Activated naive CD8-positive, alpha-beta T cell (primary cell): ENCODE data around the gene ANKRD42.

ENCODE experiments used
- H3K27ac Mint-ChIP-seq: one replicate; pipeline ENCODE4 v1.8.0; 2021; ENCODE audit warnings: mixed read lengths
- H3K27me3 Mint-ChIP-seq: one replicate; pipeline ENCODE4 v1.8.0; 2021; ENCODE audit warnings: mixed read lengths
- H3K36me3 Mint-ChIP-seq: one replicate; pipeline ENCODE4 v1.8.0; 2021; ENCODE audit warnings: mixed read lengths
- H3K4me1 Mint-ChIP-seq: one replicate; pipeline ENCODE4 v1.8.0; 2021; ENCODE audit warnings: low read depth, mixed read lengths
- H3K4me3 Mint-ChIP-seq: one replicate; pipeline ENCODE4 v1.8.0; 2021; ENCODE audit warnings: mild to moderate bottlenecking, mixed read lengths
- H3K9me3 Mint-ChIP-seq: one replicate; pipeline ENCODE4 v1.8.0; 2021; ENCODE audit warnings: low read depth, mixed read lengths

Gene ANKRD42

DNA sequence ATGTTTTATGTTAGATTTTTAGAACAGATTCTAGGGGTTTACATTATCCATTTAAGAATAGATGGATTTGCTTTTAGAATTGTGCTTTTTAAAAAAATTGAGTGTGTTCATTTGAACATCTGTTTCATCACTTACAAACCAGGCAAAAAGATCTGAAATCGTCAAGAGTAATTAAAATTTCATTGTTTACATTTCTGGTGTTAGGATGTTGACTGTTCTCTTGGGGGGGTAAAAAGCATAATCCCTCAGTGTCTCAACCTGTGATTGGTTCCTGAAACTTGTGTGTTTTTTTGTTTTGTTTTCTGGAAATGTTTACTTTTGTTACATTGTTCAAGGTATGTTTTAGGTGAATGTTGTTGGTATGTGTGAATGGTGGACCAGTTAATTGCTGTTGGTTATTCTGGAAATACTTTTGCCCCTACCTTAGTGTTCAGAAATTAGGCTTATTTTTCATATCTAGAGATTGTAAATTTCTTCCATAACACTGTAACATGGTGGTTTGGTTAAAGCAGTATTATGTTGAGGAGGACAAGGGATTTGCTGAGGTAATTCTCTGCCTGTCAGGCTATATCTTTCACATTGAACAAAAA, 31.8 kb upstream of the ANKRD42 start:
- H3K27me3 Mint-ChIP-seq, result no peaks in the 10 kb centered on the region

DNA sequence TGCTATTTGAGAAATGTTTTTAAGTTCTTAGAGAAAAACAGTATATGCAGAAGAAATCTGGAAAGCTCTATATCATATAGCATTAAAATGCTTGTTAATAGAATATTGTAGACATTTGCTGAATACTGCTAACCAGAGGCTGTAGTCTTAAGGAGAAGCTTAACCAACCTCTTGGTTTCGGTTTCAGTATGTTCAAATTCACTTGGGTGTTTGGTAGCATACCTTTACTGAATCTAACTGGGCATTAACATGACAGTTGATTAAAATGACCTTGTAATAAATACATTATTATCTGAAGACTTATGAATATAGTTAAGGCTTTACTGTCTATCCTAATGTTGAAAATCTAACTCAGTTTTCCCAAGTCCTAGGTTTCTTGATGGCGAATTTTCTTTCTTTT, 31.1 kb upstream of the ANKRD42 start:
- peaks cover 29% of the 10 kb centered on the region for H3K36me3 Mint-ChIP-seq
- peaks cover 75% of the 10 kb centered on the region for H3K4me1 Mint-ChIP-seq
- peak overlapping the region; percentile 100 for H3K4me3 Mint-ChIP-seq
- no peaks in the 10 kb centered on the region for H3K27me3 Mint-ChIP-seq
- H3K27ac Mint-ChIP-seq, result peak overlapping the region; percentile 74
- no peaks in the 10 kb centered on the region for H3K9me3 Mint-ChIP-seq

More for the DNA sequence above, 31.8 kb upstream of the ANKRD42 start:
- Mint-ChIP-seq H3K4me1 (peaks cover 68% of the 10 kb centered on the region), H3K36me3 (peaks cover 29% of the 10 kb centered on the region), H3K27ac (peak overlapping the region; percentile 74), H3K4me3 (peak overlapping the region; percentile 100), H3K9me3 (no peaks in the 10 kb centered on the region)

DNA sequence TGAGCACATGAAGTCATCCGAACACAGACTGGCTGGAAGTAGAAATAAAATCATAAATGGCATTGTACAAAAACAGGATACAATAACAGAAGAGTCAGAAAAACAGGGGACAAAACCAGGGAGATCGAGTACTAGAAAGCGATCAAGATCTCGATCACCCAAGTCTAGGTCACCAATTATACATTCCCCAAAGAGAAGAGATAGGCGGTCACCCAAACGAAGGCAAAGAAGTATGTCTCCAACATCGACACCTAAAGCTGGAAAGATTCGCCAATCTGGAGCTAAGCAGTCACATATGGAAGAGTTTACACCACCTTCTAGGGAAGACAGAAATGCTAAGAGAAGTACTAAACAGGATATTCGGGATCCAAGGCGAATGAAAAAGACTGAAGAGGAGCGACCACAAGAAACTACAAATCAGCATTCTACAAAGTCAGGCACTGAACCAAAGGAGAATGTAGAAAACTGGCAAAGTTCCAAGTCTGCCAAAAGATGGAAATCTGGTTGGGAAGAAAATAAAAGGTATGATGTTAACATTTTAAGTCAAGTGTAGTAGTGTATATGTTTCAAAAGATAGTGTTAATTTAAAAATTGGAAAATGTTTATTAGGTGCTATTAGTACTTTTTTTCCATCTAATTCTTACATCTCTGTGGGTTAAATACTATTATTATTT, 27.2 kb upstream of the ANKRD42 start:
- Mint-ChIP-seq H3K27me3 (no peaks in the 10 kb centered on the region), H3K4me1 (peaks cover 91% of the 10 kb centered on the region), H3K4me3 (peak overlapping the region; percentile 15), H3K27ac (peak overlapping the region; percentile 51), H3K9me3 (no peaks in the 10 kb centered on the region), H3K36me3 (peaks cover 34% of the 10 kb centered on the region)

DNA sequence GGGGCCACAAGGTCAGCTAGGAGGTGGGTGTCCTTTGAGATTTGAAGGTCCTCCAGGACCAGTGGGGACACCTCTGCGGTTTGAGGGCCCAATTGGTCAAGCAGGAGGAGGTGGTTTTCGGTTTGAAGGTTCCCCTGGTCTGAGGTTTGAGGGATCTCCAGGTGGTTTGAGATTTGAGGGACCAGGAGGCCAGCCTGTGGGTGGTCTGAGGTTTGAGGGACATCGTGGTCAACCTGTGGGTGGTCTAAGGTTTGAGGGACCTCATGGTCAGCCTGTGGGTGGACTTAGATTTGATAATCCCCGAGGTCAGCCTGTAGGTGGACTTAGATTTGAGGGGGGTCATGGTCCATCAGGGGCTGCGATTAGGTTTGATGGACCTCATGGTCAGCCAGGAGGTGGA, 24.8 kb upstream of the ANKRD42 start:
- H3K36me3 Mint-ChIP-seq, result peaks cover 33% of the 10 kb centered on the region
- H3K27me3 Mint-ChIP-seq, result no peaks in the 10 kb centered on the region
- peaks cover 87% of the 10 kb centered on the region for H3K4me1 Mint-ChIP-seq
- no peaks in the 10 kb centered on the region for H3K9me3 Mint-ChIP-seq
- peak overlapping the region; percentile 27 for H3K4me3 Mint-ChIP-seq
- no peak overlapping the region for H3K27ac Mint-ChIP-seq

DNA sequence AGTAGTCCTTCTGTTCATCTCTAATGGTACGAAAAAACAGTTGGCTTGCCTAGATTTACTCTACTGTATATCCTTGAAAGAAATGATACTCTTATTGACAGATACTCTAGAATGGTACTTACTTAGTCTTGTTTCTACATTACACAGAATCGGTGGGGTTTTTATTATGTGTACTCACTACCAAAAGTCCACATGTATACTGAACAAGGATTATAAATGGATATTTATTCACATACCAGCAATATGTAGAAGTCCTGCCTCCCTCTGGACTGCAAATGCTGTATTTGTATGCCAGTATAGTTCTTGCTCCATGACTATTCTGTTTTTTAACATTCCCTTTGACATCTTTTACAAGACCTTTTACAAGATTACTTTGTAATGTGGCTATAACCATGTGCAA, 22.6 kb upstream of the ANKRD42 start:
- Mint-ChIP-seq H3K9me3 (no peaks in the 10 kb centered on the region), H3K36me3 (peaks cover 28% of the 10 kb centered on the region), H3K27ac (peak overlapping the region; percentile 58), H3K4me1 (peaks cover 88% of the 10 kb centered on the region), H3K4me3 (peak overlapping the region; percentile 73), H3K27me3 (no peaks in the 10 kb centered on the region)

DNA sequence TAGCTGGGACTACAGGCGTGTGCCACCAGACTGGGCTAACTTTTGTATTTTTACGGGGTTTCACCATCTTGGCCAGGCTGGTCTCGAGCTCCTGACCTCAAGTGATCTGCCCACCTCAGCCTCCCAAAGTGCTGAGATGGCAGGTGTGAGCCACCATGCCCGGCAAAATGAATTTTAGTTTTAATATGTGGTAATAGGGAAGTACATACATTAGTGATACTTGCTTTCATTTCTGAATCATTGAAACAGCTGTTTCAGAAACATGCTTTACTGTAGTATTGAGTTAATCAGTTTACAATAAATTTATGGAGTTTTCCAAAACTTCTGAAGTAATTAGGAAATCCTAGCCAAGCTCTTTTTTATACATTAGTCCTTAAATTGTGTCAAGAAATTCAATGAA, 21.0 kb upstream of the ANKRD42 start:
- H3K9me3 Mint-ChIP-seq, result no peaks in the 10 kb centered on the region
- peak overlapping the region; percentile 68 for H3K4me3 Mint-ChIP-seq
- H3K36me3 Mint-ChIP-seq, result peaks cover 27% of the 10 kb centered on the region
- H3K27ac Mint-ChIP-seq, result no peak overlapping the region
- H3K4me1 Mint-ChIP-seq, result peaks cover 85% of the 10 kb centered on the region
- H3K27me3 Mint-ChIP-seq, result no peaks in the 10 kb centered on the region

DNA sequence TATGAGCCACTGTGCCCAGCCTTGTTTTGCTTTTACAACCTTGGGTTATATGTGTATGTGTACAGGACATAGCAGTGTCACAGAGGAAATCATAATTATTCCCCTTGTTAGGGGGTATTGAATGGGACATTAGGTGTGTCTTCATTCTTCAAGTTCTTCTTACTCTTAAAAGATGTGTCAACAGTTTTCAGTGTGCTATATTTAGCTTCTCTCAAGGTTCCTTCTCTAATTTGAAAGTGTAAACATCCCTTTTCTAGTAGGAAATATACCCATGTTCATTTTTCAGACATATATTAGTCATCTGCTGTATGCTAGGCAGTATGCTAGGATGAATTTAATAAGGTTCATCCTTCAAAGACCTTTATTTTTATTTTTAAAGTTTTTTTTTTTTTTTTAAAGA, 19.5 kb upstream of the ANKRD42 start:
- H3K4me3 Mint-ChIP-seq, result peak overlapping the region; percentile 51
- peaks cover 18% of the 10 kb centered on the region for H3K36me3 Mint-ChIP-seq
- H3K9me3 Mint-ChIP-seq, result no peaks in the 10 kb centered on the region
- peaks cover 74% of the 10 kb centered on the region for H3K4me1 Mint-ChIP-seq
- H3K27ac Mint-ChIP-seq, result peak overlapping the region; percentile 22
- no peaks in the 10 kb centered on the region for H3K27me3 Mint-ChIP-seq

DNA sequence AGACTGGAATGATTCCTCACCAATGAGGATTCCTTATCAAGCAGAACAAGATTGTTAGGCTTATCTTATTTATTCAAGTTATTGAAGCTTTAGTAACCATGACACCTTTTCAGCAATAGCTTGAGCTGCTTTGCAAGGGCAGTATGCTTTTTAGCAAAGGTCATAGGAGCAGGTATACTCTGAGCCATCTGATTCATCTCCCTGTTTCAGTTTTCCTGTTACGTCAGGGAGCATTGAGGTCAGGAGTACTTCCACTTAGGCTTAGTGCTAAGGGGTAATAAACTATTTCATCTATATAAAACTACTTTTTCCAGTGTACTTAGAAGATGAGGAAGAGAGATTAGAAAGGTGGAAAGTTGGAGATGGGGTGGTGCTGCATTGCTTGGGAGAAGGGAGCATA, 17.7 kb upstream of the ANKRD42 start:
- Mint-ChIP-seq H3K9me3 (no peaks in the 10 kb centered on the region), H3K4me3 (no peak overlapping the region), H3K36me3 (peaks cover 10% of the 10 kb centered on the region), H3K4me1 (peaks cover 61% of the 10 kb centered on the region), H3K27ac (peak overlapping the region; percentile 24), H3K27me3 (no peaks in the 10 kb centered on the region)

DNA sequence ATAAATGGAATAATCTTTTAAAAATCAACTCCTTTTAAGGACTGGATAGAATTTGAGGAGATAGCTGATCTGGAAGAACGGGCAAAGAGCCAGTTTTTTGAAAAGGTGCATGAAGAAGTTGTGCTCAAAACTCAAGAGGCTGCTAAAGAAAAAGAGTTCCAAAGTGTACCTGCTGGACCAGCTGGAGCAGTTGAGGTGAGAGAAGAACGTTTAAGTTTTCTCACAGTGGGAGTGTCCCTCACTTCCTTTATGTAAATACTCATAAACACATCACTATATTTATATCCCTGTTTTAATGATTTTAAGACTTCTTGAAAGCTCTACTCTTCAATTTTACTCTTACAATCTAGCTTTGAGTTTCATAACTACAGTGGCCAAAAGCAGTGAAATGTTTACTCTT, 11.7 kb upstream of the ANKRD42 start:
- Mint-ChIP-seq H3K4me1 (peaks cover 27% of the 10 kb centered on the region), H3K36me3 (peaks cover 7% of the 10 kb centered on the region), H3K27me3 (no peaks in the 10 kb centered on the region), H3K27ac (peak overlapping the region; percentile 61), H3K9me3 (no peaks in the 10 kb centered on the region), H3K4me3 (no peak overlapping the region)

DNA sequence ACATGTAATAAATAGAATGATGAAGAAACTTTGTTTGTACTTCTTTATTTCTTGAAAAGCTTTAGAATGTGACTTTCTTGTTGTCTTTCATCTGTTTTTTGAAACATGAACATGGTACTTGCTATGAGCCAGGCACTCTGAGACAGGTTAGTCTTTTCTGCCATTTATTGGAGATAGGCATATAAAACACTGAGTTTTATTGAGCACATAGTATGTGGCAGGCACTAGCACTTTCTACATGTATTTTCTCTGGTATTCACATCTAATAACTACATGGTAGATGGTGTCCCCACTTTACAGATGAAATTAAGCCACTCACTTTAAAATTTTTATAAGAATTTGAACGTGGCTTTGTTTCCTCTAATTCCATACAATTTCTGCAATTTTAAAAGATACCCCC, 7.7 kb upstream of the ANKRD42 start:
- peaks cover 17% of the 10 kb centered on the region for H3K4me1 Mint-ChIP-seq
- peaks cover 14% of the 10 kb centered on the region for H3K36me3 Mint-ChIP-seq
- H3K27me3 Mint-ChIP-seq, result no peaks in the 10 kb centered on the region
- H3K27ac Mint-ChIP-seq, result no peak overlapping the region
- no peak overlapping the region for H3K4me3 Mint-ChIP-seq
- H3K9me3 Mint-ChIP-seq, result no peaks in the 10 kb centered on the region

DNA sequence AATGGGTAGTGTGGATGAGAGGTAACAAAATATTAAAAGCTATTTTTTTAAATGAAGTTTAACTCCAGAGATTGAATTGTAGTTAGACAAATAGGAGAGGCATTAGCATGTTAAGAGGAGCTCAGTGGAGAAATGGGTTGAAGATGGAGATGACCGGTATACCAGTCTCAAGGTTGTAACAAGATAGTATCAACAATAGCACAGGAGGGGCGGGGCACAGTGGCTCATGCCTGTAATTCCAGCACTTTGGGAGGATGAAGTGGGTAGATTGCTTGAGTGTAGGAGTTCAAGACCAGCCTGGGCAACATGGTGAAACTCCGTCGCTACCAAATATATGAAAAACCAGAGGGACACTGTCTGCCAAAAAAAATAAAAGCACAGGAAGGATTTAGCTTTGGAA, 6.0 kb upstream of the ANKRD42 start:
- Mint-ChIP-seq H3K27me3 (no peaks in the 10 kb centered on the region), H3K4me1 (peaks cover 21% of the 10 kb centered on the region), H3K27ac (peak overlapping the region; percentile 35), H3K36me3 (peaks cover 16% of the 10 kb centered on the region), H3K9me3 (no peaks in the 10 kb centered on the region), H3K4me3 (no peak overlapping the region)

DNA sequence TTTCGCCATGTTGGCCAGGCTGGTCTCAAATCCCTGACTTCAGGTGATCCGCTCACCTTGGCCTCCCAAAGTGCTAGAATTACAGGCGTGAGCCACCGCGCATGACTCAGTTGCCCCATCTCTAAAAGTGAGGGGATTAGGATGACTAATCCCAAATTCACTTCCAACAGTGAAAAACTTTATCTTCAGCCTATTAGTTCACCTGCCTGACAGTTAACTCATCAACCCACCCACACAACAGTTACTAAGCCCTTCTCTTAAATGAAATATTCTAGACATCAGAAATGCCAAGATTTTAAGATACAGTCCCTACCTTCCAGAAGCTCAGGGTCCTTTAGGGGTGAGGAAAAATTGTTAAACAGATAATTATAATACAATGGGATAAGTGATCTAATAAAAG, 2.0 kb upstream of the ANKRD42 start:
- H3K9me3 Mint-ChIP-seq, result no peaks in the 10 kb centered on the region
- H3K27me3 Mint-ChIP-seq, result no peaks in the 10 kb centered on the region
- H3K27ac Mint-ChIP-seq, result peak overlapping the region; percentile 78
- H3K4me1 Mint-ChIP-seq, result peaks cover 40% of the 10 kb centered on the region
- peaks cover 15% of the 10 kb centered on the region for H3K36me3 Mint-ChIP-seq
- peak overlapping the region; percentile 99 for H3K4me3 Mint-ChIP-seq

DNA sequence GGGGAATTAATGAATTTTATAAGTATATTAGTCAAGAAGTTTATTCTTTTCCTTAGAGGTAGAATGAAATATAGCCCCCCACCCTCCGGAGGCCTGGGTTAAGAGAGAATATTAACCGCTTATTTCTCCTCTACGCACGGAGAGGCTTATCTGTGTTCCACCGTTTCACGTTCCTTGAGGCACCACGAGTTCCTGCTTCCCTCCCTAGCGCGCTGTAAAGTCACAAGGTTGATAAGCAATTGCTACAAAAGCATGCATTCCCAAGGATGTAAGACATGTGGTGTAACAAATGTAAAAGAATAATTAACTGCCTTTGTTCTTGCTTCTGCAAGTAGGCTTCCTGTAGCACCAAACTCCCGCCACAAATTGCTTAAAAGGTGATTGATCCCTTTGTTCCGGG, 1.5 kb upstream of the ANKRD42 start:
- H3K4me3 Mint-ChIP-seq, result peak overlapping the region; percentile 99
- peak overlapping the region; percentile 96 for H3K27ac Mint-ChIP-seq
- H3K9me3 Mint-ChIP-seq, result no peaks in the 10 kb centered on the region
- no peaks in the 10 kb centered on the region for H3K27me3 Mint-ChIP-seq
- H3K4me1 Mint-ChIP-seq, result peaks cover 44% of the 10 kb centered on the region
- H3K36me3 Mint-ChIP-seq, result peaks cover 11% of the 10 kb centered on the region

DNA sequence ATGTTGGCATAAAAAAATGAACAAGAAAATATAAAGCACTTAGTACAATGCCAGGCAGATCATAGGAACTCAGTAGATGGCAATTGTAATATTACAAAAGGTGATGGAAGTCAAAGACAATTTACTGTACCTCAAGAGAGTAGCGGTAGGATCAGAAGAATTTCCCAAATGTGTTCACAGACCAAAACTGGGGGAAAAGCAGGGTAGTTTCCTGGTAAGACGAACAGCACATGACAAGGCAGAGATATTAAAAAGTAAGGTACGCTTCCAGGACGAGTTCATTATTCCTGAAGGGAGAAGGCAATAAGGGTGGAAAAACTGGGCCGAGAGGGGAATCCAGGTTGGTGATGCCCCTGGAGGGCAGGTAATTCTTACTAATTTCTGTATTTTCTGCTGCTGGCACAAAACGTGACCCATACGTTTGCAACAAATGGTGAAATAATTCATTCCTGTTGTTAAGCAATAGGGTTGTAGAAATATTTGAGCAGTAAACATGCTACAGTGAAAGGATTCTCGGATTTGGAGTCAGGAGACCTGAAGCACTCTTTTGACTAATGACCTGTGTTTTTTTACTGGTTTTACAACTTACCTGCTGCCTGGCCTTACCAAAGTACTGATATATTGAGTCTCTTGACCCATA, 786 bp upstream of the ANKRD42 start:
- peak overlapping the region; percentile 99 for H3K4me3 Mint-ChIP-seq
- H3K36me3 Mint-ChIP-seq, result peaks cover 9% of the 10 kb centered on the region
- no peaks in the 10 kb centered on the region for H3K9me3 Mint-ChIP-seq
- peak overlapping the region; percentile 96 for H3K27ac Mint-ChIP-seq
- H3K4me1 Mint-ChIP-seq, result peaks cover 48% of the 10 kb centered on the region
- H3K27me3 Mint-ChIP-seq, result no peaks in the 10 kb centered on the region

DNA sequence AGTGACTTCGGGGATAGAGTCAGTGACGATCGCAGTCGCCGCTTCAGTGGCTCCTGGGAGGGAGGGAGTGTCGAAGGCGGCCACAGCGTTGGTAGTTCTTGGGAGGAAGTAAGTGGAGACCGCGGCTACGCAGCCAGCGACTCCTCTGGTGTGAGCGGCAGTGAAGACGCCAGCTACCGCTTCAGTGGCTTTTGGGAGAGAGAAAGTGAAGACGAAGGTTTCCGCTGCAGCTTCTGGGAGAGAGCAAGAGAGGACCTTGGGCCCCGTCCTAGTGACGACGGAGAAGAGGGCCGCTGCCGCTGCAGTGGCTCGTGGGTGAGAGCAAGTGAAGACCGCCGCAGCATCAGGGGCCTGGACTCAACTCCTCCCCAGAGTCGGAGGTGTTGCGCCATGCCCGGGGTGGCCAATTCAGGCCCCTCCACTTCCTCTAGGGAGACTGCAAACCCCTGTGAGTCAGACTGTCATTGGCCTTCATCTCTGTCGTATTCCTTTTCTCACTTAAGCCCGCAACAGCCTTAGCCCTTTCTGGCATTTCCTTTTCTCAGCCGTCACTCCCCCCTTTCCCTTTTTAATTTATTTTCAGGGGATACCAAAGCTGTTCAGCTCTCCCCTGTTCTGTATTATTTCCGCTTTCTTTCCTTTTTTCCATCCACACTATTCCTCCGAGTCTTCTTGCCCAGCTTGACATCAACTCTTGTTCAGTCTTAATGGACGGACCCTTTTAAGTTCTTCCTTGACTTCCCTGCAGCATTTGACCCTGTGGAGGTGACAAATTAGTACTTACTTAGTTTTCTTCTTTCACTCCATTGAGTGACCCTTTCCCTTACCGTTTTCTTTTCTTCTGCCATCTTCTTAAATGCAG, 1.0 kb downstream of the ANKRD42 start:
- peak overlapping the region; percentile 99 for H3K4me3 Mint-ChIP-seq
- peaks cover 47% of the 10 kb centered on the region for H3K4me1 Mint-ChIP-seq
- peak overlapping the region; percentile 96 for H3K27ac Mint-ChIP-seq
- H3K36me3 Mint-ChIP-seq, result peaks cover 7% of the 10 kb centered on the region
- no peaks in the 10 kb centered on the region for H3K9me3 Mint-ChIP-seq
- H3K27me3 Mint-ChIP-seq, result no peaks in the 10 kb centered on the region
